H9 (cell line): ENCODE measurements around the gene CILP2. TPM values are rescaled to one million over a fixed set of nuclear protein-coding genes. Genes with fewer than 3 reads are reported as not detected.

Experiments
- DNase-seq: peaks from one replicate; pipeline ENCODE4 v3.0.0-alpha.2; 2017
- H2AFZ ChIP-seq: one replicate; pipeline ENCODE4 v1.6.1; 2013; ENCODE audit warnings: mild to moderate bottlenecking, low read length, control low read depth, moderate library complexity
- H2AK5ac ChIP-seq: 2 replicates; pipeline ENCODE4 v1.6.1; 2013; ENCODE audit warnings: low read length, control low read depth, mixed read lengths; ENCODE audit not compliant: insufficient read length
- H2BK120ac ChIP-seq: one replicate; pipeline ENCODE4 v1.6.1; 2013; ENCODE audit warnings: low read depth, mild to moderate bottlenecking, low read length, control low read depth, inconsistent platforms; ENCODE audit not compliant: poor library complexity, severe bottlenecking
- H2BK12ac ChIP-seq: 2 replicates; pipeline ENCODE4 v1.6.1; 2013; ENCODE audit warnings: low read length, control low read depth, mixed read lengths, low read depth; ENCODE audit not compliant: insufficient read length
- H2BK15ac ChIP-seq: 2 replicates; pipeline ENCODE4 v1.6.1; 2013; ENCODE audit warnings: low read depth, low read length, control low read depth
- H2BK20ac ChIP-seq: one replicate; pipeline ENCODE4 v1.6.1; 2013; ENCODE audit warnings: low read depth, mild to moderate bottlenecking, low read length, control low read depth, inconsistent platforms; ENCODE audit not compliant: poor library complexity, severe bottlenecking
- H2BK5ac ChIP-seq: 2 replicates; pipeline ENCODE4 v1.6.1; 2013; ENCODE audit warnings: low read length, control low read depth, mixed read lengths; ENCODE audit not compliant: insufficient read length
- H3K14ac ChIP-seq: 2 replicates; pipeline ENCODE4 v1.6.1; 2013; ENCODE audit warnings: low read length, control low read depth; ENCODE audit not compliant: insufficient read depth
- H3K18ac ChIP-seq: 2 replicates; pipeline ENCODE4 v1.6.1; 2013; ENCODE audit warnings: low read depth, mild to moderate bottlenecking, mixed read lengths, low read length, control low read depth; ENCODE audit not compliant: insufficient read length
- H3K23ac ChIP-seq: 2 replicates; pipeline ENCODE4 v1.6.1; 2013; ENCODE audit warnings: low read length, control low read depth, mixed read lengths, low read depth; ENCODE audit not compliant: insufficient read length
- H3K23me2 ChIP-seq: 2 replicates; pipeline ENCODE4 v1.6.1; 2013; ENCODE audit warnings: low read depth, mild to moderate bottlenecking, mixed read lengths, low read length, control low read depth; ENCODE audit not compliant: insufficient read length, poor library complexity, severe bottlenecking
- H3K27ac ChIP-seq: 2 replicates; pipeline ENCODE4 v1.5.1; 2013; ENCODE audit warnings: low read length, control low read depth, mixed read lengths, low read depth; ENCODE audit not compliant: insufficient read length
- H3K27me3 ChIP-seq: 2 replicates; pipeline ENCODE4 v1.6.1; 2013; ENCODE audit warnings: low read length, control low read depth, inconsistent platforms; ENCODE audit not compliant: insufficient read depth
- H3K4ac ChIP-seq: 2 replicates; pipeline ENCODE4 v1.6.1; 2013; ENCODE audit warnings: low read depth, mild to moderate bottlenecking, control low read depth, inconsistent platforms, low read length, moderate library complexity
- H3K4me1 ChIP-seq: 2 replicates; pipeline ENCODE4 v1.6.1; 2013; ENCODE audit warnings: low read length, control low read depth, inconsistent platforms; ENCODE audit not compliant: insufficient read depth
- H3K4me2 ChIP-seq: 2 replicates; pipeline ENCODE4 v1.6.1; 2013; ENCODE audit warnings: low read length, control low read depth, mixed read lengths; ENCODE audit not compliant: insufficient read length, insufficient read depth
- H3K56ac ChIP-seq: 2 replicates; pipeline ENCODE4 v1.6.1; 2013; ENCODE audit warnings: low read depth, mild to moderate bottlenecking, mixed read lengths, low read length, control low read depth; ENCODE audit not compliant: insufficient read length
- H3K79me1 ChIP-seq: 2 replicates; pipeline ENCODE4 v1.6.1; 2013; ENCODE audit warnings: low read depth, mild to moderate bottlenecking, moderate library complexity, low read length, control low read depth, inconsistent platforms; ENCODE audit not compliant: insufficient read depth, poor library complexity, severe bottlenecking
- H3K79me2 ChIP-seq: 2 replicates; pipeline ENCODE4 v1.6.1; 2013; ENCODE audit warnings: low read length, control low read depth, inconsistent platforms; ENCODE audit not compliant: insufficient read depth
- H3K9ac ChIP-seq: 2 replicates; pipeline ENCODE4 v1.6.1; 2013; ENCODE audit warnings: low read length, control low read depth, mixed read lengths; ENCODE audit not compliant: insufficient read length; ENCODE audit errors: extremely low read depth
- H3K9me3 ChIP-seq: one replicate; pipeline ENCODE4 v1.6.1; 2013; ENCODE audit warnings: low read depth, low read length, inconsistent platforms; ENCODE audit not compliant: control insufficient read depth
- H3T11ph ChIP-seq: one replicate; pipeline ENCODE4 v1.6.1; 2013; ENCODE audit warnings: mild to moderate bottlenecking, low read length, control low read depth, inconsistent platforms
- H4K20me1 ChIP-seq: one replicate; pipeline ENCODE4 v1.6.1; 2013; ENCODE audit not compliant: control insufficient read depth, insufficient read length, insufficient read depth
- H4K5ac ChIP-seq: 2 replicates; pipeline ENCODE4 v1.6.1; 2013; ENCODE audit warnings: low read depth, mild to moderate bottlenecking, mixed read lengths, low read length, control low read depth; ENCODE audit not compliant: insufficient read length
- H4K8ac ChIP-seq: replicated peaks from 2 replicates; pipeline ENCODE4 v1.6.1; 2013; ENCODE audit warnings: low read length, control low read depth, mixed read lengths, low read depth; ENCODE audit not compliant: insufficient read length
- H4K91ac ChIP-seq: 2 replicates; pipeline ENCODE4 v1.6.1; 2013; ENCODE audit warnings: low read depth, mild to moderate bottlenecking, moderate library complexity, mixed read lengths, low read length, control low read depth; ENCODE audit not compliant: insufficient read length
- H3K27ac Mint-ChIP-seq, 3 experiments: 2 replicates in 2 of 3; 3 replicates in 1 of 3; pipeline ENCODE4 v1.8.0; 2020 to 2021; ENCODE audit warnings: mixed read lengths in 3 of 3, mild to moderate bottlenecking in 1 of 3, moderate library complexity in 1 of 3
- H3K27me3 Mint-ChIP-seq: 2 replicates; pipeline ENCODE4 v1.8.0; 2021; ENCODE audit warnings: low read depth, mild to moderate bottlenecking, moderate library complexity, mixed read lengths
- H3K36me3 Mint-ChIP-seq, 3 experiments: 2 replicates in 2 of 3; 3 replicates in 1 of 3; pipeline ENCODE4 v1.8.0; 2020 to 2021; ENCODE audit warnings: low read depth in 3 of 3, mixed read lengths in 3 of 3; ENCODE audit not compliant: insufficient read depth in 1 of 3
- H3K4me1 Mint-ChIP-seq, 2 experiments: 2 replicates each; pipeline ENCODE4 v1.8.0; 2020; ENCODE audit warnings: mixed read lengths in 2 of 2
- H3K4me3 Mint-ChIP-seq, 2 experiments: 2 replicates in 1 of 2; 3 replicates in 1 of 2; pipeline ENCODE4 v1.8.0; 2020 to 2021; ENCODE audit warnings: mild to moderate bottlenecking in 2 of 2, mixed read lengths in 2 of 2, moderate library complexity in 1 of 2
- H3K9me3 Mint-ChIP-seq, 2 experiments: 2 replicates in 1 of 2; 3 replicates in 1 of 2; pipeline ENCODE4 v1.8.0; 2020; ENCODE audit warnings: mild to moderate bottlenecking in 2 of 2, mixed read lengths in 2 of 2, moderate library complexity in 1 of 2
- WGBS: extraction: QIAGEN DNeasy Blood & Tissue Kit; methylation state at CpG from one replicate; pipeline ENCODE4 v1.1.7; 2013; ENCODE audit warnings: missing lambda C conversion rate, low lambda C conversion rate, mixed read lengths; ENCODE audit not compliant: insufficient read length; ENCODE audit errors: extremely low coverage; 5-methylcytosine and 5-hydroxymethylcytosine counted together
- total RNA-seq: library from RNA; stranded (reverse); gene quantifications from 2 replicates; pipeline ENCODE4 v1.2.1, GENCODE V29; 2021
- TF ChIP-seq, protein P1 (sequence below): fragments of 200-600 bp; sonication (generic); conservative IDR thresholded peaks from 3 replicates; pipeline ENCODE4 v1.8.0; 2021; ENCODE audit warnings: antibody characterized with exemption, mild to moderate bottlenecking

The CILP2 gene
- total RNA-seq, 1 experiment from 2014 or later: 6.4 TPM

DNA sequence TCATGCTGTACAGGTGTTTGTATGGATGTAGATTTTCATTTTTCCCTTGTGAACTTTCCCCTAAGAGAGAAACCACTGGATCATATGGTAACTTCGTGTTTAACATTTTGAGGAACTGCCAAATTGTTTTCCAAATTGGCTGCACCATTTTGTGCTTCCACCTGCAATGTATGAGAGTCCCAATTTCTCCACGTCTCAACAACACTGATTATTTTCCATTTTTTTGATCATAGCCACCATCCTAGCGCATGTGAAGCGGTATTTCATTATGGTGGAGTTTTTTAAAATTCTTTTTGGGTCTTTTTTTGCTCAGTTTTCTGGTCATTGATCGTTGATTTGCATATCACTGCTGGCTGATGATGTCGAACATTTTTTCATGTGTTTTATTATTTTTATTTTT lies 17.1 kb upstream of the CILP2 start:
- no peak overlapping the region for H3K27ac ChIP-seq
- no peak overlapping the region for H2BK120ac ChIP-seq
- no peaks in the 10 kb centered on the region for H3K27me3 Mint-ChIP-seq
- H3T11ph ChIP-seq: no peak overlapping the region
- H3K27me3 ChIP-seq: no peaks in the 10 kb centered on the region
- no peak overlapping the region for H2AFZ ChIP-seq
- no peak overlapping the region for H4K91ac ChIP-seq
- H3K27ac Mint-ChIP-seq: no peak overlapping the region
- DNase-seq: no peak
- H2AK5ac ChIP-seq: no peak overlapping the region
- no peak overlapping the region for H3K4ac ChIP-seq
- H3K9me3 ChIP-seq: peaks cover 5% of the 10 kb centered on the region
- peaks cover 3 to 4% of the 10 kb centered on the region in 2 experiments; a peak in 3 of 5 replicates for H3K9me3 Mint-ChIP-seq
- no peak overlapping the region for H2BK15ac ChIP-seq
- no peak overlapping the region for H3K9ac ChIP-seq
- peaks cover 12% of the 10 kb centered on the region for H3K79me1 ChIP-seq
- no peak overlapping the region for H2BK5ac ChIP-seq
- H4K5ac ChIP-seq: no peak overlapping the region
- peaks cover 8 to 15% of the 10 kb centered on the region in 2 experiments for H3K4me1 Mint-ChIP-seq
- no peak overlapping the region for H3K14ac ChIP-seq
- H3K4me2 ChIP-seq: no peak overlapping the region
- H3K79me2 ChIP-seq: peaks cover 11% of the 10 kb centered on the region; the same call in 1 of the 2 replicates
- no CpG with 5 or more reads among the region's 6 CpGs for WGBS
- no peaks in the 10 kb centered on the region for H3K4me1 ChIP-seq
- H2BK12ac ChIP-seq: no peak overlapping the region
- no peak overlapping the region for H3K56ac ChIP-seq
- no peak overlapping the region for H3K18ac ChIP-seq
- H4K20me1 ChIP-seq: no peaks in the 10 kb centered on the region
- no peaks in the 10 kb centered on the region for H3K23me2 ChIP-seq
- no peak overlapping the region for H3K23ac ChIP-seq
- no peak overlapping the region for H4K8ac ChIP-seq
- no peak overlapping the region for H2BK20ac ChIP-seq
- H3K4me3 Mint-ChIP-seq: no peak overlapping the region; a peak in 1 of 5 replicates
- TF ChIP-seq, protein P1, sequence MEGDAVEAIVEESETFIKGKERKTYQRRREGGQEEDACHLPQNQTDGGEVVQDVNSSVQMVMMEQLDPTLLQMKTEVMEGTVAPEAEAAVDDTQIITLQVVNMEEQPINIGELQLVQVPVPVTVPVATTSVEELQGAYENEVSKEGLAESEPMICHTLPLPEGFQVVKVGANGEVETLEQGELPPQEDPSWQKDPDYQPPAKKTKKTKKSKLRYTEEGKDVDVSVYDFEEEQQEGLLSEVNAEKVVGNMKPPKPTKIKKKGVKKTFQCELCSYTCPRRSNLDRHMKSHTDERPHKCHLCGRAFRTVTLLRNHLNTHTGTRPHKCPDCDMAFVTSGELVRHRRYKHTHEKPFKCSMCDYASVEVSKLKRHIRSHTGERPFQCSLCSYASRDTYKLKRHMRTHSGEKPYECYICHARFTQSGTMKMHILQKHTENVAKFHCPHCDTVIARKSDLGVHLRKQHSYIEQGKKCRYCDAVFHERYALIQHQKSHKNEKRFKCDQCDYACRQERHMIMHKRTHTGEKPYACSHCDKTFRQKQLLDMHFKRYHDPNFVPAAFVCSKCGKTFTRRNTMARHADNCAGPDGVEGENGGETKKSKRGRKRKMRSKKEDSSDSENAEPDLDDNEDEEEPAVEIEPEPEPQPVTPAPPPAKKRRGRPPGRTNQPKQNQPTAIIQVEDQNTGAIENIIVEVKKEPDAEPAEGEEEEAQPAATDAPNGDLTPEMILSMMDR: no peak
- peaks cover 10 to 51% (median 35%) of the 10 kb centered on the region in 3 experiments for H3K36me3 Mint-ChIP-seq
